ENCODE results near the gene RASGRP3.

Gene RASGRP3

GRCh38 chr2:33494877-33495641, 18.6 kb downstream of the RASGRP3 start:
- no peak for DNase-seq

- DNase-seq, result no peak
Measured at GRCh38 chr2:33495683-33496082, 19.2 kb downstream of the RASGRP3 start.

- no peak for DNase-seq
Measured at GRCh38 chr2:33496150-33496549, 19.7 kb downstream of the RASGRP3 start.

- no peak for DNase-seq
Measured at GRCh38 chr2:33496726-33497125, 20.3 kb downstream of the RASGRP3 start.

- DNase-seq, result no peak
Measured at GRCh38 chr2:33497221-33497650, 20.8 kb downstream of the RASGRP3 start.

GRCh38 chr2:33498291-33498956, 22.0 kb downstream of the RASGRP3 start:
- DNase-seq, result no peak

- no peak for DNase-seq
Measured at GRCh38 chr2:33500177-33500576, 23.7 kb downstream of the RASGRP3 start.

GRCh38 chr2:33502025-33502424, 25.6 kb downstream of the RASGRP3 start:
- DNase-seq, result no peak

GRCh38 chr2:33503002-33503401, 26.6 kb downstream of the RASGRP3 start:
- no peak for DNase-seq

GRCh38 chr2:33505966-33506365, 29.5 kb downstream of the RASGRP3 start:
- no peak for DNase-seq

- DNase-seq, result no peak
Measured at GRCh38 chr2:33509908-33510585, 33.6 kb downstream of the RASGRP3 start.

GRCh38 chr2:33510586-33510968, 34.1 kb downstream of the RASGRP3 start:
- DNase-seq, result no peak

GRCh38 chr2:33511141-33511540, 34.7 kb downstream of the RASGRP3 start:
- DNase-seq, result no peak

- no peak for DNase-seq
Measured at GRCh38 chr2:33512112-33512511, 35.7 kb downstream of the RASGRP3 start.

- no peak for DNase-seq
Measured at GRCh38 chr2:33513480-33513879, 37.0 kb downstream of the RASGRP3 start.

GRCh38 chr2:33516456-33516995, 40.1 kb downstream of the RASGRP3 start:
- DNase-seq, result no peak

- no peak for DNase-seq
Measured at GRCh38 chr2:33518200-33518599, 41.8 kb downstream of the RASGRP3 start.

GRCh38 chr2:33518929-33519328, 42.5 kb downstream of the RASGRP3 start:
- no peak for DNase-seq

- no peak for DNase-seq
Measured at GRCh38 chr2:33521791-33522281, 45.4 kb downstream of the RASGRP3 start.

GRCh38 chr2:33522576-33522975, 46.1 kb downstream of the RASGRP3 start:
- no peak for DNase-seq

GRCh38 chr2:33525666-33526065, 49.2 kb downstream of the RASGRP3 start:
- no peak for DNase-seq

GRCh38 chr2:33526132-33526531, 49.7 kb downstream of the RASGRP3 start:
- DNase-seq, result no peak

- DNase-seq, result no peak
Measured at GRCh38 chr2:33526921-33527320, 50.5 kb downstream of the RASGRP3 start.
